HG03045 (cell line): ENCODE results near the gene IQCN.
A peak's percentile ranks its signal among the peaks of the same experiment; 100 is the strongest.

Experiments used
- ATAC-seq: cut with Tn5 transposase; IDR thresholded peaks from one replicate; pipeline ENCODE4 v1.9.1; 2021; ENCODE audit warnings: mild to moderate bottlenecking, moderate library complexity; ENCODE audit not compliant: unreplicated experiment

IQCN gene

DNA sequence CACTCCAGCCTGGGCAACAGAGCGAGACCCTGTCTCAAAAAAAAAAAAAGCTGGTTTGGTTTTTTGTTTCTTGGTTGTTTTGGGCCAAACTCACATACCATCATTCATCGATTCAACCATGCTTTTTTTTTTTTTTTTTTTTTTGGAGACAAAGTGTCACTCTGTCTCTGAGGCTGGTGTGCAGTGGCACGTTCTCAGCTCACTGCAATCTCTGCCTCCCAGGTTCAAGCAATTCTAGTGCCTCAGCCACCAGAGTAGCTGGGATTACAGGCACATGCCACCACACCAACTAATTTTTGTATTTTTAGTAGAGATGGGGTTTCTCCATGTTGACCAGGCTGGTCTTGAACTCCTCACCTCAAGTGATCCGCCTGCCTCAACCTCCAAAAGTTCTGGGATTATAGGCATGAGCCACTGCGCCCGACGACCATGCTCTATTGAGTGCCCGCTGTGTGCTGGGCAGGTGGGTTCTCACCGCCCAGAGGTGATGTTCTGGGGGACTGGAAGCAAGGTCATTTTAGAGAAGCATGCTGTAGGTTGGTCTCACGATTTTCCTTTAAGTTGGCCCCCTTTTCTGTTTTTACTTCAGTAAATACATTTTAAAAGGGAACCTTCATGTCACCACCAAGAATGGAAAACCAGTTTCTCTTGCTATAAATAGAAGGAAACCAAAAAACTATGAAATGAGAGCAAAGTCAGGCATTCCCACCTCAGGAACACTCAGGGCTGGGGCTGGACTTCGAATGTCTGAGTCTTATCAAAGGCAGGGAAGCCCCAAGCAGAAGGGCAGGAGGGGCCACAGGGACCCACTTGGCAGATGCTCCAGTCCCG is 15.4 kb upstream of the IQCN start:
- no peak for ATAC-seq

DNA sequence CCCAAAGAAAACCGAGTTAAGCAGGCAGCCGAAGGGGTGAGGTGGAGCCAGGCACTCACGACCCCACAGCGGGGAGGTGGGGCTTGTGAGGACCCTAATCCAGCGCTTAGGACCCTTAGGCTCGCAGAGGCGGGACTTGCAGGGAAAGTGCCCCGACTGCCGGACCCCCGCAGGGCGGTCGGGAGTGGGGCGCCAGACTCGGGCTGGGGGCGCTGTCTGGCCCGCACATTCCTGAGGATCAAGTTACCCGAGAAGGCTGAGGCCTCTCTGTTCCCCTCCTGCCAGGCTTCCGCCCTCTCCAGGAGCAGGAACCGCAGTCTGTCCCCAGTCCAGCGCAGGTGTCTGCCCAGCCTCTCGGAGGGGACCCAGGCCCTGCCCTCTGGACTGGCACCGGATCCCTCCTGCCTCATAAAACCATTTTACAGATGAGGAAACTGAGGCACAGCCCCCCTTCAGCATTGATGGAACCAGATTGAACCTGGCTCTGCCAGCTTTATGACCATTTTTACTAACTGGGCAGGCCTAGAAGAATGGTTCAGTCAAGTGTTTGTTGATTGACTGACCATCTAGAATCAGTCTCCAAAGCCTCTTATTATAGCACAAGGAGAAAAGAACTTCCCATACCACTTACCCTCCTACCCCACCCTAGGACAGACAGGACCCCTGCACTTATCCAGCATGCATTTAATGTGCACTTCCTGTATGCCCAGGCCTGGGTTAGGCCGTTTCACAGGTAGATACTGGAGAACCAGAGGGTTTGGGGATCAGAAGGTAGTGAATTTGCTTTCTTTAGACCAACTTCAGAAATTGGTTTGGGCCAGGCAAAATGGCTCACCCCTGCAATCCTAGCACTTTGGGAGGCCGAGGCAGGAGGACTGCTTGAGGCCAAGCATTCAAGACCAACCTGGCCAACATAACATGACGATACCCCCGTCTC is 13.9 kb upstream of the IQCN start:
- ATAC-seq = no peak

DNA sequence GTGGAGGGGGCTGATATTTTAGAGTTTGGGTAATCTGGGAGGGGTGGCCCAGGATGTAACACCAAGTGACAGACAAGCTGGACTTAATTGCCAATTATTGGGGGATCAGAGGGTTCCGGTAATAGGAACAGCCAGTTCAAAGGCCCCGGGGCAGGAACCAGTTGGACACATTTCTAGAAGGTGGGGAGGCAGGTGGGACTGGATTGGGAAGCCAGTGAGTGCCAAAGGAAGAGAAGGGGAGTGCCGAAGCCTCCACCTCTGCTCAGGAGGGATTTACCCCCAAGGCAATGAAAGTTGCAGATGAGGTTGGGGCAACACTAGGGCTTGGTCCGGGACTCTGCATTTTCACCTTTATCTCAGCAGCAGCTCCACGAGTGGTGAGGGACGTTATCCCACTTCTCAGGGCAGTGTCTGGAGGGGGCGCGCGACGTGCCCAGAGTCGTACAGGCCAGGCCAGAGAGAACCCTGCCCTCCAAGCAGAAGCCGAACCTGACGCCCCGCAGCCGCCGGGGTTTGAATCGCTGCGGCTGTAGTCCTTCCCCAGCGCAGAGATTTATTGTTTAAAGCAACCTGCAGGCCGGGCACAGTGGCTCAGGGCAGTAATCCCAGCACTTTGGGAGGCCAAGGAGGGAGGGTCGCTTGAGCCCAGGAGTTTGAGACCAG is 12.9 kb upstream of the IQCN start:
- ATAC-seq = no peak

DNA sequence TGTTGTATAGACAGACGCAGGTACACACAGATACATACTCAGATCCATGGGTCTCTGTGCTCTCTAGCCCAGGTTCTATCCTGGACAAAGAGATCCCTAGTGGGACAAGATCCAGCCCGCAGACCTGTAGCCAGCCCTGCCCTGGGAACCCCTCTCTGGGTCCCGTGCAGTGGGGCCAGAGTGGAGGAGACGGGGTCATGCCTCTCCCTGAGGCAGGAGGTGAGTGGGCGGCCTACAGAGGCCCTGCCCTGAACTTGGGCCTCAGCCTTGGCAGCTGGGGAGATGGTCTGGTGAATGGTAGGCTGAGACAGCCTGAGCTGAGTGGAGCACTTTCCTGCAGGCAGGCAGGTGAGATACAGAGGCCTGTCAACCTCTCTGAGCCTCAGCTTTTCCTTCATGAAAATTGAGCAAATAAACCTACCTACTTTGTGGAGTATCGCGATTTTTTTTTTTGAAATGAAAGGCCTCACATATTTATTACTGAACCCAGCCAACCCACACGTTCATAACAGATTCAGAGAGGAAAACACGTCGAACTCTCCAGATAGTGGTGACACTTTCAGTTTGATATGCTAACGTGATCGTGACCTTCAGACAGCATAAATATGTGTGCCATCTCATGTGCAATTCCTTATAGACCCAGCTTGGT is 10.6 kb upstream of the IQCN start:
- no peak for ATAC-seq

DNA sequence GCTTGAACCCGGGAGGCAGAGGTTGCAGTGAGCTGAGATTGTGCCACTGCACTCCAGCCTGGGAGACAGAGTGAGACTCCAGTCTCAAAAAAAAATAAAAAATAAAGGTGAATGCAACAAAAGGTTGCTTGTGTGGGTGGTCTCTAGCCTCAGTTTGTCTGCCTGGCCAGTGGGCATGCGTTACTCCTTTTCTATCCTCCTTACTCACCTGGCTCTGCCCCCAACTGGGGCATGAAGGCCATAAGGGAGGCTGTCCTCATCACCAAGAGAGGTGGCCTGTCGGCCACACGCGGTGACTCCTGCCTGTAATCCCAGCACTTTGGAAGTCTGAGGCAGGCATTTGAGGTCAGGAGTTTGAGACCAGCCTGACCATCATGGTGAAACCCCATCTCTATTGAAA is 9.1 kb upstream of the IQCN start:
- no peak for ATAC-seq

DNA sequence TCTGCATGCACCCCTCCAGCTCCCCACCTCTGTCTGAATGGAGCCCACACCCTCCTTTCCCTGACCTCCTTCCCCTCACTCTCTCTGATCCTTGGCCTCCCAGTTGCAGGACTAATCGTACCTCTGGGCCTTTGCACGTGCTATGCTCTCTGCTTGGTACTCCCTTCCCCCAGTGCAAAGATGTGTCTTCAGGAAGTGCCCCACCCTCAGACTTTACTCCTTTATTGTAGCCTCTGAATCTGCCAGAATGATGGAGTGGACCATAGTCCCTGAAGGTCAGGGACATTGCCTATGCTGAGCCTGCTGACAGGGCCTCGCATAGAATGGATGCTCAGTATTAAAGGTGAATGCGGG is 8.5 kb upstream of the IQCN start:
- ATAC-seq = no peak

DNA sequence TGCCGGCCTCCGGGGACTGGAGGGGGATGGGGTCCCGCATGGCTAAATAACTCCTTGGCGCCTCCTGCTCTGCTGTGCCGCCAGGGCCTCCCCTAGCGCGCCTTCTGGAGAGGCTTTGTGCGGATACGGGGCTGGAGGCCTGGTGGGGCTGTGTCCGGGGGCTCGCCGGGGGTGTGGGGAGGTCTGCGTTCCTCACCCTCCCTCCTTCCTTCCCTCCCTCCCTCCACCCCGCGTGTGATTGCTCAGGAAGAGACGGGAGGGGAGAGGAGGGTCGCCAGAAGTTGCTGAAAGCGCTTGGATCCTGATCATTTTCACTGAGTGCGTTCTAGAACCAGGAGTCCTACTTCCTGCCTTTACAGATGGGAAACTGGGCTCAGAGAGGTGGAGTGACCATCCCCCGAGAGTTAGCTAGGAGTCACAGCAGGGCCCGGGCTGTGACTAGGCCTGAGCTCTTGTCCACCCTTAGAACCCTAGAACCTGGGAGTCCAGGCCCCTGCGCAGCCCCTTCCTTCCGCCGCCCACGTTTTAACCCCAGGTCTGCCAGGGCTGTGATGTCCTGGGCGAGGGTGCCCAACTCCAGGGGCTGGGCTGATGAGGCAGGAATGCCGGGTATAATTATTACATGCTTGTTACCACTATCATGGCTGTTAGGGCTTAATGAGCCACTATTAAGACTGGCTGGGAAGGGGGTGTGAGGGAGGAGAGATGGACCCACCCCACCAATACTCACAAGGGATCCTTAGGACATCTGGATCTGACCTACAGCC is 8.0 kb upstream of the IQCN start:
- ATAC-seq = no peak

DNA sequence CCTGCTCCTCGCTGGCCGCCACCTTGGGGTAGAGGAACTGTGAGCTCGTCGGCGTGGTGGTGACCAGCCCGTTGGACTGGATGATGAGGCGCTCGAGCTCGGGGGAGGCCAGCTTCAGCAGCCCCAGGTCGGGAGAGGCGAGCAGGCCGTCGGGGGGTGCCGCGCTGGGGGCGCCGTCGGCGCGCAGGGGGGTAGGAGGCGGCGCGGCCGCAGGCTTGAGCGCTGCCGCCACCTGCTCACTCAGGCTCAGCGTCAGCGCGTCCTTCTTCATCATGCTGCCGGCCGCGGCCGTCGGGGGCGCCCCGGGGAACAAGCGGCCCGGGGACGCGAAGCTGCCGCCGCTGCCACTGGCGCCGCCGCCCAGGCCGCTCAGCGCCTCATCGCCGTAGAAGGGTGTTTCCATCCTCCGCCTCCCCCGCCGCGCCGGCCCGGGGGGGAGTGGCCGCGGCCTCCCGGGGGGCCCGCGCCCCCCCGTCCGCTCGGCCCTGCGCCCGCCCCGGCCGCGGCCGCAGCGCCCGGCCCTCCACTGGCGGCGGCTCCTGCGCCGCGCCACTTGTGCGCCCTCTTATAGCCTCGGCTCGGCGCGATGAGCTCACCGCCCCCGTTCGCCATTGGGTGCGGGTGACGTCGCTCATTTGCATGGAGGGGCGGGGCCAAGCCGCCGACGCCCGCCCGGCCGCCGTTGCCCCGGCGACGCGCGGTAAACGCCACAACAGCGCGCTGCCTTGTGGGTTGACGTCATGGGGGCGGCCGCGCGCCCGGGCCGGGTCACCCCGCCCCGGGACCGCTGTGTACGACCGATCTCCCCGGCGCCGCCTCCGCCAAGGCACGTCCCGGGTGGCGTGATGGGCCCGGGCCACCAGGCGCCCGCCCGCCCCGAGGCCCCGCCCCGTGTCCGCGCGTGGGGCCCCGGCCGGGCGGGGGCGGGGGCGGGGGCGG is 7.1 kb upstream of the IQCN start, which contains the start of gene JUND:
Gene JUND (minus strand): TSS at position 541 of the 939 bp plus-strand sequence. CDS start 138 bp downstream, at position 403.
- peak; percentile 69 for ATAC-seq

DNA sequence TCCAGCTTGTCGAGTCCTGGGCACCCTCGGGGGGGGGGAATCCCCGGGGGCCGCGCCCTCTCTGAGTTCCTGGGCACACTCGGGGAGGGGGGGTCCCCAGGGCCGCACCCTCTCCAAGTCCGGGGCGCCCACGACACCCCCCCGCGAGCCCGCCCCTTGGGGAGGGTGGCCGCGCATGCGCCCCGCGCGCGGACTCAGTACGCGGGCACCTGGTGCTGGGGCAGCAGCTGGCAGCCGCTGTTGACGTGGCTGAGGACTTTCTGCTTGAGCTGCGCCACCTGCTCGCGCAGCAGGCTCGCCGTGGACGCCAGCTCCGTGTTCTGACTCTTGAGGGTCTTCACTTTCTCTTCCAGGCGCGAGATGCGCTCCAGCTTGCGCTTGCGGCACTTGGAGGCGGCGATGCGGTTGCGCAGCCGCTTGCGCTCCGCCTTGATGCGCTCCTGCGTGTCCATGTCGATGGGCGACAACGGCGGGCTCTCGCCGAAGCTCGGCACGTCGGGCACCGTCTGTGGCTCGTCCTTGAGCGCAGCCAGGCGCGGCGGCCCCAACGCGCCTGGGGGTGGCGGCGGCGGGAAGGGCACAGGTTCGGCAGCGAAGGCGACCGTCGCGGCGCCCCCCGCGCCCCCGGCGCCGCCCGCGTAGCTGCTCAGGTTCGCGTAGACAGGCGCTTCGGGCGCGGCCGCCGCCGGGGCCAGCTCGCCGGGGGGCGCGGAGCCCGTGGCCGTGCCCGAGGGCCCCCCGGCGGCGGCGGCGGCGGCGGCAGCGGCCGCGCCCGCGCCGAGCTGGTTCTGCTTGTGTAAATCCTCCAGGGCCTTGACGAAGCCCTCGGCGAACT is 6.2 kb upstream of the IQCN start:
- ATAC-seq = peak; percentile 21

DNA sequence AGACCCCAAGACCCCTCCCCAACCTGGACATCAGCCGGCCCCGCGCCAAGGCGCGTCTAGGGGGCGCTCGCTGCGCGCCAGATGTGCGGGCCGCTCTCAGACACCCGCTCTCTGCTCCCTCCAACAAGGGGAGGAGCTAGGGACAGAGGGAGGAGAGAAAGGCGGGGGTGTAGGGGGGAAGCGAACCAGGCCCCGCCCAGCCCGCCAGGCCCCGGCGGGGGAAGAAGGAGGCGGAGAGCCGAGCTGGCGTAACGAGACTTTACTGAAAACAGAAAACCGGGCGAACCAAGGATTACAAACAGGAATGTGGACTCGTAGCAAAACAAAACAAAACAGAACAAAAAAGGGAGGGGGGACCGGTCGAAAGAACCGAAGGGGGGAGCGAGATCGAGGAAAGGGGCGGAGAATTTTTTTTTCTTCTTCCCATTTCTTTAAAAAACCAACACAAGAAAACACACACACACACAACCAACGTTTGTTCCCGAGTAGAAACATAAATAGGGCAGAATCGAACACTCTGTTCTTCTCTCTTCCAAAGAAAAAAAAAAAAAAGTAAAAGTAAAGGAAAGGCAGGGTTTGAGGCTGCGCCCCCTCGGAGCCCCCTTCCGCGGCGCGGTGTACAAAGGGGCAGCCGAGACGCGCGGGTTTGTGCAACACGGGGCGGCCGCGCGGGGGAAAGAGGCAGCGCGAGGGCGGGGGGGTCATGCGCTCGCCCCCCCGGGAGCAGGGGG is 5.4 kb upstream of the IQCN start:
- ATAC-seq = no peak

DNA sequence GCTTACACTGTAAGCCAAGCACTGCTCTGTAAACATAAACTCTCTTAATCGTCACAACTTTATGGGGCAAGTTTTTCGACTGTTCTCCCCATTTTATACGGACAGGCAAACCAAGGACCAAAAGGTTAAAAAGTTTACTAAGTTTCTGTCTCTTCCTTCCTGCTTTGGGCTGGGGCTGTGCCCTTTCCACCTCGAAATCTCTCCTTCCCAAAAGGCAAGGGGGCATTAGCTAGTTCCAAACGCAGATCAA is 4.9 kb upstream of the IQCN start:
- no peak for ATAC-seq

DNA sequence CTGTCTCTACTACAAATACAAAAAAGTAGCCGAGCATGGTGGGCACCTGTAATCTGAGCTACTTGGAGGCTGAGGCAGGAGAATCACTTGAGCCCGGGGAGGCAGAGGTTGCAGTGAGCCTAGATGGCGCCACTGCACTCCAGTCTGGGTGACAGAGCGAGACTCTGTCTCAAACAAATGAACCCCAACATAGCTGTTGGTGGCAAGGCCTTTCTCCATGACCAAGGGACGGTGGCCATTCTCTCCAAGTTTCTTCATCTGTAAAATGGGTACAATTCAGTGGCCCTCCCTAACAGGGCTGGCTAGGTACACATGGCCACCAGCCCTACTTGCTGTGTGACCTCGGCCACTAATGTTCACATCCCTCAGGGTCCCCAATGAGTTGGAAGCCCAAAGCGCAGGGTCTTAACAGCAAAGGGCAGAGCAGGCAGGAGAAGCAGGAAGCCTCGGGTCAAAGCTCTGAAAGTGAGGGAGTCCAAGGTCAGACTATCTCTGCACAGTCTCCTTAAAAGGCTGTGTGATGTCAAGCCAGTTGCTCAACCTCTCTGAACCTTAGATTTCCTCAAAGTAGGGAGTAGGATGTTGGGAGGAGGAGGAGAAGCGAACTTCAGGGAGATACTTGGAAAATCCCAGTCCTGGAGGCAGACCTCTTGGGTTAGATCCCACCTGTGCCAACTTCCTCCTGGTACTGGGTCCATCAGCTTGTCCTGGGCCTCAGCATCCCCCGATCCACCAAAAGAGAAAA is 4.4 kb upstream of the IQCN start:
- ATAC-seq = no peak

DNA sequence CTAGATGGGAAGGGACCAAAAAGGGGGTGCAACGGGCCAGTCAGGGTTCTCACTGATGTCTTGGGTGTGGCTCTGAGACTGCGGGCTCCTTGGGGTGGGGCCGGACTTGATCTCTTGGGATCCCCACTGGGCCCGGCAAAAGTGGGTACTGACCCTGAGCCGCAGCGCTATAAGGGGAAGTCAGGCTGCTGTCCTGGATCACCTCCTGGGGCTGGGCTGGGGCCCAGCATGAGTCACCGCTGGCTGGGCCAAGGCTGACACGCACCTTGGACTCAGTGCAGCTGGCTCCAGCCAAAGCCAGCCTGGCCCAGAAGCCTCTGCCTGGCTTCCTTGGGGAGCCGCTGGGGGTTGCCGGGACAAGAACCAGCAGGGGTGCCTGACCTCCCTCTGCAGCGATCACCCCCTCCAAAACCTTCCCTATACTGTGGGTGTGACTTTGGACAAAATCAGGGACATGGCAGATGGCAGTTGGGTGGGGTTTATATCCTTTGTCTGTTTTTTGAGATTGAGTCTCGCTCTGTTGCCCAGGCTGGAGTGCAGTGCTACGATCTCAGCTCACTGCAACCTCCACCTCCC is 617 bp upstream of the IQCN start:
- no peak for ATAC-seq

DNA sequence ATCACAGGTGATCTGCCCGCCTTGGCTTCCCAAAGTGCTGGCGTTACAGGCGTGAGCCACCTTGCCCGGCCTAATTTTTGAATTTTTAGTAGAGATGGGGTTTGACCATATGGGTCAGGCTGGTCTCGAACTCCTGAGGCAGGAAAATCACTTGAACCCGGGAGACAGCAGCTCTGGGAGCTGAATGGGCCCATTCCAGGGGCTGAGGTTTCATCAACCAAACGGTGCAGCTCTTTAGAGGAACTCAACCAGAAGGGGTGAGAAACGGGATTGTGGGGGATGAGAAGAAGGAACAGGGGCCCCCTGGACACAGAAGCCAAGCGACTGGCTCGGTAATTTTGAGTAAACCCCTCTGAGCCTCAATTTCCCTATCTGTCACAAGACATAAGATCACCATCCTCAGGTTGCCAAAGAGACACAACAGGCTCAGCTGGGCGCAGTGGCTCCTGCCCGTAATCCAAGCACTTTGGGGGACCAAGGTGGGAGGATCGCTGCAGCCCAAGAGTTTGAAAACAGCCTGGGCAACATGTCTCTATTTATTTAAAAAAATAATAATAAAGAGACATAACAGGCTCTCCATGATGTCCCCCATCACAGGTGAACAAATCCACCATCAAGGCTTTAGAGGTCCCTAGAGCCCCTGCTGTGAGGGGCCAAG is 562 bp downstream of the IQCN start:
- no peak for ATAC-seq

DNA sequence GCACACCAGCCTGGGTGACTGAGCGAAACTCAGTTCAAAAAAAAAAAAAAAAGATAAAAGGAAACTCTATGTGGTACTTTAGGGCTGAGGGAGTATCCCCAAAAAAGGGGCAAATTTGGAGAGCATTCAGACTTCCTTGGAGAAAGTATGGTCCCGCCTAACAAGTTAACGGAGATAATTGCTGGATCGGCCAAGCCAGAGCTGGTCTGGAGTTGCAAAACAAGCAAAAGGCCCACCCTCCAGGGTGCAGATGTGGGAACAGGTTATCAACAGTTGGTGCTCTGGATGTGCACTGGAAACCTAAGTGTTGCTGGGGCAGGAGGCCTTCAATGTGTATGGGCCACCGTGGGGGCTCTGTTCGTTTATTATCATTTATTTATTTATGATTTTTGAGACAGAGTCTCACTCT is 2.8 kb downstream of the IQCN start:
- no peak for ATAC-seq

DNA sequence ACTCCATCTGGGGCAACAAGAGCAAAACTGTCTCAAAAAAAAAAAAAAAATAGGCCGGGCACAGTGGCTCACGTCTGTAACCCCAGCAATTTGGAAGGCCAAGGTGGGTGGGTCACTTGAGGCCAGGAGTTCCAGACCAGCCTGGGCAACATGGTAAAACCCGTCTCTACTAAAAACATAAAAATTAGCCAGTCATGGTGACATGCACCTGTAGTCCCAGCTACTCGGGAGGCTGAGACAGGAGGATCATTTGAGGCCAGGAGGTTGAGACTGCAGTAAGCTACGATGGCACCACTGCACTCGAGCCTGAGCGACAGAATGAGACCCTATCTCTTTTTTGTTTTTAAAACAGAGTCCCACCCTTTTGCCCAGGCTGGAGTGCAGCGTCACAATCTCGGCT is 3.9 kb downstream of the IQCN start:
- no peak for ATAC-seq
